Measurements from ENCODE around the gene MRPS18A. TPM values are rescaled to one million over a fixed set of nuclear protein-coding genes. Genes with fewer than 3 reads are reported as not detected.

MRPS18A gene
- total and polyA plus RNA-seq, 9 of the 15 experiments (the other 6 are each of a cell fraction or from before 2014, with no cell fraction given), result 87.5 to 243 (median 125) TPM

DNA sequence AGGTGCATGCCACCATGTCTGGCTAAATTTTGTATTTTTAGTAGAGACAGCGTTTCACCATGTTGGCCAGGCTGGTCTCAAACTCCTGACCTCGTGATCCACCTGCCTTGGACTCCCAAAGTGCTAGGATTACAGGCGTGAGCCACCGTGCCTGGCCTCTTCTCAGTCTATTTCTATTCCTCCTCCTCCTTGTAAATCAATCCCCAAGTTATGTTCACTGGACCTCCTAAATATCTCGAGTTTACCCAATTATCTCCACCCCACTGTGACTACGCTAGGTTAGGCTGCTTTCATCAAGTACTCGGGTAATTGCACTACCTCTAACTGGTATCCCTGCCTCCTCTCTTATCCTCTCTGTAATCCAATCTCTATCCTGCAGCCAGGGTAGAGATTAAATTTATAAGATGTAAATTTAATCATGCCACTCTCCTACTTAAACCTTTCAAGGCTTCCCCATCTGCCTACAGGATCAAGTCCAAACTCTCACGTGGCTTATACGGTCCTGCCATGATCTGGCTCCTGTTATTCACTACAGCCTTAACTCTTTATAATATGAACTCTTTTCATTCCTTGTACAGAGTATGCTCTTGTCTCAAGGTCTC lies 52.8 kb downstream of the MRPS18A start:
- no peak for ATAC-seq
- CTCF ChIA-PET (ENCODE audit: low intra/inter-chr PET ratio), result interaction anchor here (0.5 kb wide), 1 partner anchor 29 kb away, joined by 3 read pairs; no protein-coding TSS in a partner anchor
- Histone ChIP-seq H3K27ac (ENCODE audit: extremely low read depth, low read depth, low read length) (peak overlapping the region; percentile 93), H3K4me2 (ENCODE audit: insufficient read depth, low read length) (peak overlapping the region; percentile 98), H2AFZ (ENCODE audit: low read depth, low read length) (peak overlapping the region; percentile 94), H3K9me1 (ENCODE audit: control insufficient read depth, insufficient read depth, low read length) (no peaks in the 10 kb centered on the region), H3K4me1 (replicated peaks in 1 of 2; ENCODE audit: control insufficient read depth in 2 of 2, insufficient read depth in 2 of 2, low read length in 2 of 2) (peaks cover 40 to 66% of the 10 kb centered on the region in 2 experiments), H3K79me2 (ENCODE audit: control insufficient read depth, insufficient read depth, low read length) (peaks cover 54% of the 10 kb centered on the region), H3K9ac (ENCODE audit: insufficient read depth in 1 of 2, low read depth in 2 of 2, low read length in 2 of 2) (peak overlapping the region; percentile 92 to 99; a peak in 3 of 4 replicates), H3K27me3 (ENCODE audit: control insufficient read depth in 2 of 2, insufficient read depth in 2 of 2, low read length in 2 of 2) (no peaks in the 10 kb centered on the region; a peak in 1 of 5 replicates), H4K20me1 (replicated peaks; ENCODE audit: control insufficient read depth, insufficient read depth, low read length) (peaks cover 5% of the 10 kb centered on the region), H3K4me3 (no peak overlapping the region), H3K9me3 (replicated peaks; ENCODE audit: control insufficient read depth, insufficient read depth, low read depth, low read length) (no peaks in the 10 kb centered on the region), H3K36me3 (ENCODE audit: control insufficient read depth, insufficient read depth, low read length) (peaks cover 32% of the 10 kb centered on the region)
- intact Hi-C loops (cut with micrococcal nuclease) (loop anchor here (10.0 kb wide), 1 partner anchor 590 kb away; the partner anchor contains the start of gene SLC29A1), in situ Hi-C loops (cut with MboI) (no loop called here)
- 52% methylated on average over 9 of the region's 9 CpGs for WGBS (ENCODE audit: insufficient coverage, low coverage, missing lambda C conversion rate)
- no peak for DNase-seq (ENCODE audit: extremely low read depth in 1 of 4, low spot score in 3 of 4)
- FAIRE-seq, result no peak
- no TSS peak for BruUV-seq (replicated peaks)
- TF ChIP-seq KAT7 (CRISPR knock-in tag; IDR thresholded peaks at IDR 0.05; ENCODE audit: borderline replicate concordance) (peak; percentile 14; the same call in 1 of the 2 replicates), PTRF (tag; IDR thresholded peaks at IDR 0.05) (no peak), PML (IDR thresholded peaks at IDR 0.05; ENCODE audit: low read length) (no peak), EZH2 (IDR thresholded peaks at IDR 0.05; ENCODE audit: borderline replicate concordance, low read depth, low read length) (no peak), GTF2F1 (IDR thresholded peaks at IDR 0.05; ENCODE audit: low read depth, low read length) (no peak), SMARCE1 (IDR thresholded peaks at IDR 0.05) (no peak), CBX5 (IDR thresholded peaks at IDR 0.05; ENCODE audit: borderline replicate concordance, low read depth) (no peak)
- POLR2A ChIA-PET, result interaction anchor here (0.6 to 11.8 kb wide), 10 partner anchors 8 to 484 kb away, joined by 3 to 206 read pairs (median 4); partner anchors contain the start of gene RSPH9
